ENCODE measurements around the gene DNAJC21. TPM values are rescaled to one million over a fixed set of nuclear protein-coding genes. Genes with fewer than 3 reads are reported as not detected.

The DNAJC21 gene
- total and polyA plus RNA-seq, 3 donors from 2014 or later = 58.3 to 75.4 (median 63.0) TPM

DNA sequence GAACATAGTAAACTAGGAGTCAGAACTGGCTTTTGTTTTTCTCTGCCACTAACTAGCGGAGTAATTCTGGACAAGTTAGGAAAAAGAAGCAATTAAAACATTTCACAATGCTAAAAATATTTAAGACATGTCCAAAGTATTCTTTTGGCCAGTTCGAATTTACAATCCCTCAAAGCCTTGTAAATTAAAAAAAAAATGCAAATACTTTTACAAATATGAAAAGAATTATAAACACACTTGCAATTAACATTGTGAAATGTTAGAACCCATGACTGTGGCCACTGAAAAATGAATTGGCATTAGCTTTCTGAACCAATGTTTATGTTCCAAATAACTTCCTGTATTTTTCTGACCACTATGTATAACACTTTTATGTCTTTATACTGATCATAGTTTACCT, 16.3 kb upstream of the DNAJC21 start:
- no peak for DNase-seq
- Histone ChIP-seq H3K9me3 (no peaks in the 10 kb centered on the region), H3K27me3 (no peaks in the 10 kb centered on the region), H3K36me3 (ENCODE audit: low read depth, missing control alignments) (no peaks in the 10 kb centered on the region), H3K4me3 (no peak overlapping the region), H3K4me1 (peaks cover 19% of the 10 kb centered on the region), H3K27ac (no peak overlapping the region)
- 69 to 71% methylated on average over 2 of the region's 2 CpGs for WGBS, 2 donors
- no peak for TF ChIP-seq POLR2A (IDR thresholded peaks at IDR 0.05)
- TF ChIP-seq, protein P1, sequence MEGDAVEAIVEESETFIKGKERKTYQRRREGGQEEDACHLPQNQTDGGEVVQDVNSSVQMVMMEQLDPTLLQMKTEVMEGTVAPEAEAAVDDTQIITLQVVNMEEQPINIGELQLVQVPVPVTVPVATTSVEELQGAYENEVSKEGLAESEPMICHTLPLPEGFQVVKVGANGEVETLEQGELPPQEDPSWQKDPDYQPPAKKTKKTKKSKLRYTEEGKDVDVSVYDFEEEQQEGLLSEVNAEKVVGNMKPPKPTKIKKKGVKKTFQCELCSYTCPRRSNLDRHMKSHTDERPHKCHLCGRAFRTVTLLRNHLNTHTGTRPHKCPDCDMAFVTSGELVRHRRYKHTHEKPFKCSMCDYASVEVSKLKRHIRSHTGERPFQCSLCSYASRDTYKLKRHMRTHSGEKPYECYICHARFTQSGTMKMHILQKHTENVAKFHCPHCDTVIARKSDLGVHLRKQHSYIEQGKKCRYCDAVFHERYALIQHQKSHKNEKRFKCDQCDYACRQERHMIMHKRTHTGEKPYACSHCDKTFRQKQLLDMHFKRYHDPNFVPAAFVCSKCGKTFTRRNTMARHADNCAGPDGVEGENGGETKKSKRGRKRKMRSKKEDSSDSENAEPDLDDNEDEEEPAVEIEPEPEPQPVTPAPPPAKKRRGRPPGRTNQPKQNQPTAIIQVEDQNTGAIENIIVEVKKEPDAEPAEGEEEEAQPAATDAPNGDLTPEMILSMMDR (IDR thresholded peaks at IDR 0.05) = no peak
- intact Hi-C loops (cut with DNase I; ENCODE audit: low total_unique reads) = no loop called here

DNA sequence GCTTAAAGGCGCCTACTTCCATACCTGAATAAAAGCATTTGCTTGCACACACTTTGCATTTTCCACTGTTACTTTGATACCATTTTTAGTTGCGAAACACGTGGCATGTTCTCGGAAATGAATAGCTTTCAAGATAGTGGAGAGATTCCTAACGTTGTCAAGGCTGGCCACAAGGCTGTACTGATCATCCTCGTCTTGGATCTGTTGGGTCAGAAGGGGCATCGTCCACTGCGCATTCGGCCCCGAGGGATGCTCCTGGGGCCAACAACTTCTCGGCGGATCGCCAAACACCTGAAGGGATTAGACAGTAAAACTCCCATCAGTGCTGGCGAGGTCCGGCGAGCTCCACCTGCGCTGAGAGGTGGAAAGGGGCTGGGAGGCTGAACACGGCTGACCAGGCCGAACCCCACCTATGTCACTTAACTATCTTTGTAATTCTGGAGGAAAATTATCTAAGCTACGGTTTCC, 14.7 kb upstream of the DNAJC21 start:
- H3K27me3 ChIP-seq = no peaks in the 10 kb centered on the region
- no peaks in the 10 kb centered on the region for H3K9me3 ChIP-seq
- TF ChIP-seq POLR2A (IDR thresholded peaks at IDR 0.05) = no peak
- TF ChIP-seq, protein P1 (IDR thresholded peaks at IDR 0.05) = no peak
- H3K27ac ChIP-seq = peak overlapping the region; percentile 60 to 90
- H3K4me3 ChIP-seq = peak overlapping the region; percentile 93 to 98
- no peaks in the 10 kb centered on the region for H3K36me3 ChIP-seq (ENCODE audit: low read depth, missing control alignments)
- peak; percentile 35 for DNase-seq
- peaks cover 16% of the 10 kb centered on the region for H3K4me1 ChIP-seq
- 2 to 3% methylated on average over 16 to 20 of the region's 20 CpGs for WGBS, 2 donors
- intact Hi-C loops (cut with DNase I; ENCODE audit: low total_unique reads) = no loop called here

DNA sequence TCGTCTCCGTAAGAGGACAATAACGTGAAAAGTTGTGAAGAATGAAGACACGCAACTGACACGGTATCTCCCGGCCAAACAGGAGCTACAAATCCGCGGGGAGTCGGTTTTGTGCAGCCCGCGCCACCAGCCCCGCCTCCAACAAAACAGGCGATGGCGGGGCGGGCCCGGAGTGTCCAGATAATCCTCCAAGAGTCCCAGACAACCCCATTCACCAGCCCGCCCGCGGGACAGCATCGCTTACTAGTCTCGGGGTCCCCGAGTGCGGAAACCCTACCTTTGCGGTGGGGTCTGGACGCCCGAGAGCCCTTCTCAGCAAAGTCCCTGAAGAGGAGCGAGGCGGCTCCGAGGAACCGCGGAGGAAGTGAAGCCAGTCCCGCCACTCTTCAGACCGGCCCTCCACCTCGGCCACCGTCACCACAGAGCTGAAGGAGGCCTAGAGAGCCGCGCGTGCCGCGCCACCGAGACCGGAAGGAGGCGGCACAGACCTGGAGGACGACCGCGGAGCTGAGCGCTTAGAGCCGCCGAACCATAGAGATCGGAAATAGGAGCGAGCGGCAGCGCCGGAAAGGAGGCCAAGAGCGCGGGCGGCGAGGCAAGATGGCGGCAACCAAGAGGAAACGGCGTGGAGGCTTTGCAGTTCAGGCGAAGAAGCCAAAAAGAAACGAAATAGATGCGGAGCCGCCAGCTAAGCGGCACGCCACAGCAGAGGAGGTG, 14.1 kb upstream of the DNAJC21 start, which contains the start of the genes BRIX1 and RAD1:
BRIX1 (plus strand) TSS at position 573 of the 717 bp plus-strand sequence; CDS start at position 601, 28 bp downstream.
RAD1 (minus strand) TSS at position 366 of the 717 bp plus-strand sequence. CDS start 612 bp downstream, outside the sequence.
- Histone ChIP-seq H3K27me3 (no peaks in the 10 kb centered on the region), H3K4me3 (peak within 1 kb of the TSS; percentile 93 to 98), H3K4me1 (peaks cover 16% of the 10 kb centered on the region), H3K27ac (peak within 1 kb of the TSS; percentile 60 to 90), H3K9me3 (no peaks in the 10 kb centered on the region), H3K36me3 (ENCODE audit: low read depth, missing control alignments) (no peaks in the 10 kb centered on the region)
- DNase-seq = peak; percentile 98
- 0 to 1% methylated on average over 47 to 67 of the region's 67 CpGs for WGBS, 2 donors
- intact Hi-C loops (cut with DNase I; ENCODE audit: low total_unique reads) = no loop called here
- TF ChIP-seq, protein P1 (IDR thresholded peaks at IDR 0.05) = peak in 1 of 3 experiments; percentile 23
- no peak for TF ChIP-seq POLR2A (IDR thresholded peaks at IDR 0.05)

DNA sequence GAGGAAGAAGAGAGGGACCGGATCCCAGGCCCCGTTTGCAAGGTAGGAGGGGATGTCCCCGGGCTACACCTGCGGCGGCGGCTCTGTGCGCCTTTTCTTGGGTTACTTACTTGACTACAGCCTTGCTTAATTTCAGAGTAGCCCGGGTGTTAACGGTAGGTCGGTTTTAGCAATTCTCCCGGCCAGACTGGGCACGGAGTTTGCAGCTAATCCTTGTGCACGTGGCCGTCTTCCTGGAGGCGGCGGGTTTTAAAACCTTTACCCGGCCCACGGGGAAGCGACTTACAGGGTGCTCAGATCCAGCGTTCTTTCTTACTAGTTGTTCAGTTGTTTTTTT, 13.5 kb upstream of the DNAJC21 start:
- Histone ChIP-seq H3K36me3 (ENCODE audit: low read depth, missing control alignments) (no peaks in the 10 kb centered on the region), H3K27ac (peak overlapping the region; percentile 60 to 90), H3K4me3 (peak overlapping the region; percentile 93 to 98), H3K9me3 (no peaks in the 10 kb centered on the region), H3K27me3 (no peaks in the 10 kb centered on the region), H3K4me1 (peaks cover 16% of the 10 kb centered on the region)
- intact Hi-C loops (cut with DNase I; ENCODE audit: low total_unique reads) = no loop called here
- DNase-seq = no peak
- no peak for TF ChIP-seq POLR2A (IDR thresholded peaks at IDR 0.05)
- TF ChIP-seq, protein P1 (IDR thresholded peaks at IDR 0.05) = no peak
- 0 to 1% methylated on average over 20 of the region's 20 CpGs for whole genome bisulfite sequencing, 2 donors

Data from testis (tissue), 3 donors.